Jurkat, Clone E6-1 (cell line): ENCODE measurements around the gene SYTL3.

Experiments used
- DNase-seq: peaks from one replicate; pipeline ENCODE4 v3.0.0-alpha.2; 2011; ENCODE audit warnings: low read depth, low spot score
- H3K4me3 ChIP-seq: 2 replicates; pipeline ENCODE4 v1.5.1; 2011; ENCODE audit warnings: mild to moderate bottlenecking, low read length, control low read depth, moderate library complexity

The SYTL3 gene

GRCh38 chr6:158751921-158752320 is 102.1 kb downstream of the SYTL3 start:
- no peak for DNase-seq
- H3K4me3 ChIP-seq: no peak overlapping the region

GRCh38 chr6:158752613-158753012 is 102.8 kb downstream of the SYTL3 start:
- no peak overlapping the region for H3K4me3 ChIP-seq
- no peak for DNase-seq

- DNase-seq: no peak
- no peak overlapping the region for H3K4me3 ChIP-seq
These were observed 104.0 kb downstream of the SYTL3 start for GRCh38 chr6:158753811-158754210.

- no peak overlapping the region for H3K4me3 ChIP-seq
These were observed 104.9 kb downstream of the SYTL3 start for GRCh38 chr6:158754738-158755137.

GRCh38 chr6:158755636-158756035 is 105.8 kb downstream of the SYTL3 start:
- DNase-seq: no peak
- H3K4me3 ChIP-seq: no peak overlapping the region

More at GRCh38 chr6:158754738-158755137, 104.9 kb downstream of the SYTL3 start:
- DNase-seq: no peak

- no peak for DNase-seq
These were observed 106.3 kb downstream of the SYTL3 start for GRCh38 chr6:158756126-158756525.

GRCh38 chr6:158756977-158757752 is 107.3 kb downstream of the SYTL3 start:
- no peak overlapping the region for H3K4me3 ChIP-seq
- no peak for DNase-seq

More at GRCh38 chr6:158756126-158756525, 106.3 kb downstream of the SYTL3 start:
- no peak overlapping the region for H3K4me3 ChIP-seq

- no peak overlapping the region for H3K4me3 ChIP-seq
- no peak for DNase-seq
These were observed 107.9 kb downstream of the SYTL3 start for GRCh38 chr6:158757753-158758090.

GRCh38 chr6:158758451-158758860 is 108.6 kb downstream of the SYTL3 start:
- no peak overlapping the region for H3K4me3 ChIP-seq
- DNase-seq: no peak

GRCh38 chr6:158758941-158759479 is 109.2 kb downstream of the SYTL3 start:
- no peak overlapping the region for H3K4me3 ChIP-seq
- no peak for DNase-seq

- no peak for DNase-seq
These were observed 110.2 kb downstream of the SYTL3 start for GRCh38 chr6:158759966-158760617.

GRCh38 chr6:158760618-158761250 is 110.9 kb downstream of the SYTL3 start:
- no peak overlapping the region for H3K4me3 ChIP-seq
- no peak for DNase-seq

More at GRCh38 chr6:158759966-158760617, 110.2 kb downstream of the SYTL3 start:
- no peak overlapping the region for H3K4me3 ChIP-seq

- no peak overlapping the region for H3K4me3 ChIP-seq
- no peak for DNase-seq
These were observed 111.9 kb downstream of the SYTL3 start for GRCh38 chr6:158761746-158762145.

GRCh38 chr6:158762787-158763433 is 113.1 kb downstream of the SYTL3 start:
- H3K4me3 ChIP-seq: no peak overlapping the region
- DNase-seq: no peak

GRCh38 chr6:158763434-158764182 is 113.8 kb downstream of the SYTL3 start:
- DNase-seq: no peak
- H3K4me3 ChIP-seq: no peak overlapping the region

- no peak for DNase-seq
- no peak overlapping the region for H3K4me3 ChIP-seq
These were observed 114.5 kb downstream of the SYTL3 start for GRCh38 chr6:158764183-158764849.

- no peak overlapping the region for H3K4me3 ChIP-seq
- DNase-seq: no peak
These were observed 115.1 kb downstream of the SYTL3 start for GRCh38 chr6:158764926-158765325.

GRCh38 chr6:158765499-158766068 is 115.7 kb downstream of the SYTL3 start:
- no peak for DNase-seq
- H3K4me3 ChIP-seq: no peak overlapping the region
